Activated CD4-positive, alpha-beta T cell treated with anti-CD3 and anti-CD28 coated beads for 36 hours (primary cell): ENCODE data around the gene PRKCA. TPM values are rescaled to one million over a fixed set of nuclear protein-coding genes. Genes with fewer than 3 reads are reported as not detected.

ENCODE experiments used
- ATAC-seq: fragments of 200-7000 bp; cut with Tn5 transposase; one replicate; pipeline ENCODE4 v1.10.0; 2021; ENCODE audit warnings: mild to moderate bottlenecking, moderate library complexity
- CTCF ChIA-PET: fragments of 350-600 bp; sonication (Branson Sonifier 250); formaldehyde crosslinking; loops from one replicate; lab custom pipeline; 2021; ENCODE audit warnings: antibody characterized with exemption; lab: Charles Lee
- POLR2A ChIA-PET: fragments of 350-600 bp; sonication (Branson Sonifier 250); formaldehyde crosslinking; loops from one replicate; lab custom pipeline; 2021; ENCODE audit warnings: antibody characterized with exemption, inconsistent platforms; lab: Charles Lee
- DNase-seq: peaks from one replicate; pipeline ENCODE4 v3.0.0-alpha.2; 2020
- H3K27ac Mint-ChIP-seq: one replicate; pipeline ENCODE4 v1.8.0; 2021; ENCODE audit warnings: mixed read lengths
- H3K27me3 Mint-ChIP-seq: one replicate; pipeline ENCODE4 v1.8.0; 2021; ENCODE audit warnings: mixed read lengths
- H3K36me3 Mint-ChIP-seq: one replicate; pipeline ENCODE4 v1.8.0; 2021; ENCODE audit warnings: low read depth, mixed read lengths
- H3K4me1 Mint-ChIP-seq: one replicate; pipeline ENCODE4 v1.8.0; 2021; ENCODE audit warnings: mixed read lengths
- H3K4me3 Mint-ChIP-seq: one replicate; pipeline ENCODE4 v1.8.0; 2021; ENCODE audit warnings: mild to moderate bottlenecking, moderate library complexity, mixed read lengths
- H3K9me3 Mint-ChIP-seq: one replicate; pipeline ENCODE4 v1.8.0; 2021; ENCODE audit warnings: low read depth, mixed read lengths
- intact Hi-C, 2 experiments: fragments of 100-400 bp; cut with DNase I in 1 of 2; cut with micrococcal nuclease in 1 of 2; formaldehyde crosslinking; loops; one replicate each; pipeline versions ENCODE4 v1.14.2 to v1.15.1; 2022 to 2024; cut with DNase I, micrococcal nuclease
- total RNA-seq, 2 experiments: library from RNA; stranded (reverse); gene quantifications; one replicate each; pipeline ENCODE4 v1.2.3, GENCODE V29; 2021

The PRKCA gene
- total RNA-seq, 2 experiments from 2014 or later: 73.3 to 77.0 TPM

DNA sequence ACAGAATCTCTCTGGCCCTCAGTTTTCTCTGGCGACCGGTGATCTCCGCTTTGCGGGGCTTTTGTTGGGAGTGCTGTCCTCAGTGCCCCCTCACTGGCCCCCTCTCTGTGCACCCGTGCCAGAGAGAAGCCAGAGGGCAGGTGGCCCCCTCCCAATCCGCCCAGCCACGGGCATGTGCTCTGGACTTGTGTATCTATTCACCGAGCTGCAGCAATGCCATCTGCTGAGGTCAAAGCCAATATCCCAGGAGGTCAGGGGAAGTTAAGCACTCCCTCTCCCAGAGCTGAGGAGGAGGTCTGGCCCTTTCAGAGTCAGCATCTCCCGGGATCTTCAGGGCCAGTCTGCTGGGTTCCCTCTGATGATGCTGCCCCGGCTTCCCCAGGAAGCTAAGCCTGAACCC lies 537.6 kb downstream of the PRKCA start:
- H3K36me3 Mint-ChIP-seq: no peaks in the 10 kb centered on the region

DNA sequence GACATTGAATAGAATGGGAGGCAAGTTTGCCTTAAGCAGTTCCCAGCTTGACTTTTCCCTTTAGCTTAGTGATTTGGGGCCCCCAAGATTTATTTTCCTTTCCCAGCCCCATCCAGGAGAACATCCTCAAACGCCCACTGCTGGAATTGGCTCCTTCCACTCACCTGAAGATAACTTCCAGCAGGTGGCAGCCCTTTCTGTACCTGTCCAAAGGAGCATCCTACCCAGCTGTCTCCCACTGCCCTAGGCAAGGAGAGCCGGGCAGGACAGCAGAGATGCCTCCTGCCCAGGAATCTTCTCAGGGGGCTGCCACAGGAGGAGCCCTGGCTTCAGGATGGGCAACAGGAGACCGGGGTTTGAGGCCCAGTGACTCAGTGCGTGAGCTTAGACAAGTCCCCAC lies 538.9 kb downstream of the PRKCA start:
- DNase-seq (no peak), ATAC-seq (no peak)
- Mint-ChIP-seq H3K27me3 (peaks cover 14% of the 10 kb centered on the region), H3K4me1 (no peaks in the 10 kb centered on the region), H3K27ac (no peak overlapping the region), H3K36me3 (no peaks in the 10 kb centered on the region), H3K9me3 (peaks cover 2% of the 10 kb centered on the region), H3K4me3 (no peak overlapping the region)
- CTCF ChIA-PET: no interaction called here
- intact Hi-C loops: loop anchor here in 1 of 2 experiments (5.0 kb wide), 1 partner anchor 61 kb away; no protein-coding TSS in a partner anchor
- POLR2A ChIA-PET: no interaction called here

More for the DNA sequence above, 537.6 kb downstream of the PRKCA start:
- H3K4me3 Mint-ChIP-seq: no peak overlapping the region
- no peak overlapping the region for H3K27ac Mint-ChIP-seq
- intact Hi-C loops: loop anchor here in 1 of 2 experiments (5.0 kb wide), 1 partner anchor 62 kb away; no protein-coding TSS in a partner anchor
- H3K27me3 Mint-ChIP-seq: peaks cover 21% of the 10 kb centered on the region
- H3K4me1 Mint-ChIP-seq: no peaks in the 10 kb centered on the region
- CTCF ChIA-PET: interaction anchor here (0.7 kb wide), 1 partner anchor 25 kb away, joined by 3 read pairs; no protein-coding TSS in a partner anchor
- H3K9me3 Mint-ChIP-seq: no peaks in the 10 kb centered on the region
- no peak for DNase-seq
- POLR2A ChIA-PET: no interaction called here
- no peak for ATAC-seq

DNA sequence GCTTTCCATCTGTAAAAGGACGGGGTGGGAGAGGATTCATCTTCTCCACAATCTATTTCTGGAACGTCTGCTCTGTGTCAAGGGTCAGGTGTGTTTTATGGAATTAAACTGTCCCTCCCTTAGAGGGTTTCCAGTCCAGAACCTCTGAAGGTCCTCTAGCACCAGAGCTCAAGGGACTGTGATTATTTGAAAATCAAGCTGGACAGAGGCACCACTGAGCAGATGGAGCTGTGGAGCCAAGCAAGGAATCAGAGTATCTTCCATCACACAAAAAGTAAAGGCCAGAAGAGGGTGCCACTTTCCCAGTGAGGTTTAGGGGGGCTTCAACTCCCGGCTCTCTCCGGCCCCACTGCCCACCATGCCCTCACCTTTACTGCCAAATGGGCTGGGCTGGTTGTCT lies 539.3 kb downstream of the PRKCA start:
- Mint-ChIP-seq H3K36me3 (no peaks in the 10 kb centered on the region), H3K9me3 (peaks cover 6% of the 10 kb centered on the region), H3K4me3 (no peak overlapping the region), H3K27me3 (peaks cover 11% of the 10 kb centered on the region), H3K4me1 (no peaks in the 10 kb centered on the region), H3K27ac (no peak overlapping the region)
- intact Hi-C loops: loop anchor here in 1 of 2 experiments (5.0 kb wide), 1 partner anchor 61 kb away; no protein-coding TSS in a partner anchor
- ATAC-seq: no peak
- CTCF ChIA-PET: no interaction called here
- POLR2A ChIA-PET: no interaction called here
- no peak for DNase-seq

DNA sequence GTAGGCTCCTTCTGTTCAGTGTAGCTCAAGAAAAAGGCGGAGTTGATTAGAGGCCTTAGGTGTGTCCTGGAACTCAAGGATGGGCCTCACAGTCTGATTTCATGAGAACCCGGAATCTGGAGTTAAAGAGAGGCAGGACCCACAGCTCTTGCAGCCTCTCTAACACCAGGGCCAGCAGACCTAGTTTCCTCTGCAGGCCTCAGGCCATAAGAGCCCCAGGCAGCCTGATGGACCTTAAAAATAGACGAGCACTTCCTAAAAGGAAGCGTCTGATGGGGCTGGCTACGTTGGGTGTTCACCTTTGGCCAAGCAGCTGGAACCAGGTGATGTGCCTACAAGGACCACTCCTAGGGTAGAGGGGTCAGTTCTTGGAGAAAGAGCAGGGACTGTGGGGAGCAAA lies 540.1 kb downstream of the PRKCA start:
- H3K4me3 Mint-ChIP-seq: no peak overlapping the region
- peaks cover 9% of the 10 kb centered on the region for H3K27me3 Mint-ChIP-seq
- DNase-seq (no peak), ATAC-seq (no peak)
- no peak overlapping the region for H3K27ac Mint-ChIP-seq
- CTCF ChIA-PET: no interaction called here
- POLR2A ChIA-PET: no interaction called here
- H3K4me1 Mint-ChIP-seq: no peaks in the 10 kb centered on the region
- peaks cover 6% of the 10 kb centered on the region for H3K9me3 Mint-ChIP-seq
- intact Hi-C loops: loop anchor here in 1 of 2 experiments (5.0 kb wide), 1 partner anchor 60 kb away; no protein-coding TSS in a partner anchor
- H3K36me3 Mint-ChIP-seq: no peaks in the 10 kb centered on the region

DNA sequence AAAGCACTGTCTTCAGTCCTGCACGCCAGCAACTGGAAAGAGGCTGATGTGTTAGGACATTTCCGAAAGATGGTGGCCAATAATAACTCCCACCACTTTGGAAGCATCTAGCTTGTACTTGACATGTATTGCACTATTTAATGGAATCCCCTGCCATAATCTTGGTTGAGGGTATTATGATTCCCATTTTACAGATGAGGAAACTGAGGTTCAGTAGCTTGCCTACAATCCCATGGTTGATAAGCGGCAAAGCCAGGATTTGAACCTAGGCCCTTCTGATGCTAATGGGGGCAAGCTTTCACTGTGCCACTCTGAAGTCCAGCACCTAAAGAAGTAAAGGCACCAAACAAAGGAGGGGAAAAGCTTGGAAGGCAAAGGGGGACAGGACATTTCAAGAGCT lies 540.5 kb downstream of the PRKCA start:
- H3K36me3 Mint-ChIP-seq: no peaks in the 10 kb centered on the region
- ChIA-PET CTCF (no interaction called here), POLR2A (no interaction called here)
- H3K4me1 Mint-ChIP-seq: no peaks in the 10 kb centered on the region
- no peak for DNase-seq
- H3K27ac Mint-ChIP-seq: no peak overlapping the region
- ATAC-seq: no peak
- peaks cover 6% of the 10 kb centered on the region for H3K9me3 Mint-ChIP-seq
- intact Hi-C loops: loop anchor here in 1 of 2 experiments (5.0 kb wide), 1 partner anchor 59 kb away; no protein-coding TSS in a partner anchor
- H3K4me3 Mint-ChIP-seq: no peak overlapping the region
- H3K27me3 Mint-ChIP-seq: peaks cover 9% of the 10 kb centered on the region

DNA sequence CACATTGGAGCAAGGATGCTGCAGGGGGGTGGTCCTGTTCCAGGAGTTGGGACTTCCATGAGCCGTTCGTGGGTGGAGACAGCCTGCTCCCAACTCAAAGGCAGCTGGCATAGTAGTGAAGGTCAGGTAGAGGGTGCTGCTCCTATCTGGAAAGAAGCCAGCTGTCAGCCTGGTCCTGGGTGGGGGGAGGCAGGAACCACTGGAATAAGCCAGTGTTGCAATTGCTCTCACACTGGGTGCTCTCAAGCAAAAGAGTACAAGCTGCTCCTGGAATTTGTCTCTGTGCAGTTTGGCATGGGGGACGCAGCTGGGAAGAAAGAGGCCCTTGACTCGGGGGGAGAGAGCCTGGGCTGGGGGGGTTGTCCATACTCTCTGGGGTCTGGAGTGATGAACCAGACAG lies 541.2 kb downstream of the PRKCA start:
- no peaks in the 10 kb centered on the region for H3K4me1 Mint-ChIP-seq
- H3K4me3 Mint-ChIP-seq: no peak overlapping the region
- H3K9me3 Mint-ChIP-seq: peaks cover 6% of the 10 kb centered on the region
- no peaks in the 10 kb centered on the region for H3K36me3 Mint-ChIP-seq
- no peak for DNase-seq
- H3K27me3 Mint-ChIP-seq: peaks cover 9% of the 10 kb centered on the region
- CTCF ChIA-PET: interaction anchor here (0.7 kb wide), 1 partner anchor 1376 kb away, joined by 3 read pairs; no protein-coding TSS in a partner anchor
- ATAC-seq: no peak
- H3K27ac Mint-ChIP-seq: no peak overlapping the region
- intact Hi-C loops: loop anchor here in 1 of 2 experiments (5.0 kb wide), 1 partner anchor 59 kb away; no protein-coding TSS in a partner anchor
- POLR2A ChIA-PET: no interaction called here

DNA sequence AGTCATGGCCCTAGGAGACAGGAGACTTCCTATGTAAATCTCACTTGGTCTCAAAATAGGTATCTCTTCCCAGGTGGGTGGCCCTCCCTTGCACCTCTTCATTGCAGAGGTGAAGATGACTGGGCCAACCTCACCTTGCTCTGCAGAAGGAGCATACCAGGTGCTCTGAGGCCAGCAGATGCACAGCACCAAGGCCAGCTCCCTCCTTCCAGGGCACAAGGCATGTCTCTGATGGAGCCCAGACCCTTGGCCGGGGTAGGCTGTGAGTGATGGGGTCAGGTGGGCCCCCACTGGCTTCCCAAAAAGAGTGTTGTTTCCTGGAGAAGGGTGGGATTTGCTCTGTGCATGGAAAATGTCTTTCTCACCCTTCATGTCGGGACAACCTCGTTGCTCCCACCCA lies 545.3 kb downstream of the PRKCA start:
- no peak overlapping the region for H3K4me3 Mint-ChIP-seq
- no peaks in the 10 kb centered on the region for H3K36me3 Mint-ChIP-seq
- H3K27me3 Mint-ChIP-seq: peaks cover 4% of the 10 kb centered on the region
- intact Hi-C loops: no loop called here
- no peaks in the 10 kb centered on the region for H3K4me1 Mint-ChIP-seq
- CTCF ChIA-PET: no interaction called here
- POLR2A ChIA-PET: no interaction called here
- H3K9me3 Mint-ChIP-seq: peaks cover 6% of the 10 kb centered on the region
- DNase-seq (no peak), ATAC-seq (no peak)
- no peak overlapping the region for H3K27ac Mint-ChIP-seq

DNA sequence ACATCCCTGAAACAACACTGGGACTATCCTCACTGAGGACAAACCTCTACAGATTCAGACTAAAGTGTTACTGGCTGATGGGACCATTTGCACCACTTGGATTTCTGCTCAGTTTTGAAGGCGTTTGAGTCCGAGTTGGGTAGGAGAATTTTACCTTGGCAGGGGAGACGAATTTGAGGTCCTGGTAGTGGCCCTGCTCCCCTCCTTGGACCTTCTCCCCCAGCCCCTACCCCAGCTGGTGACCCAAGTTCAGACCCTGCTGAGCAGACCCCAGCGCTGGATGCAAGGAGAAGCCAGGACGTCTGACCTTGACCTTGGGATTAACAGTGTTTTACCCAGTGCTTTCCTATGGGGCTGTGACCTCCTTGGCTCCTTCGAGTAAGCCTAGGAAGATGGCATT lies 546.1 kb downstream of the PRKCA start:
- no peak for ATAC-seq
- Mint-ChIP-seq H3K9me3 (peaks cover 6% of the 10 kb centered on the region), H3K36me3 (no peaks in the 10 kb centered on the region), H3K27ac (no peak overlapping the region), H3K4me3 (no peak overlapping the region), H3K4me1 (no peaks in the 10 kb centered on the region), H3K27me3 (peaks cover 4% of the 10 kb centered on the region)
- DNase-seq: no peak
- CTCF ChIA-PET: no interaction called here
- POLR2A ChIA-PET: no interaction called here
- intact Hi-C loops: no loop called here

DNA sequence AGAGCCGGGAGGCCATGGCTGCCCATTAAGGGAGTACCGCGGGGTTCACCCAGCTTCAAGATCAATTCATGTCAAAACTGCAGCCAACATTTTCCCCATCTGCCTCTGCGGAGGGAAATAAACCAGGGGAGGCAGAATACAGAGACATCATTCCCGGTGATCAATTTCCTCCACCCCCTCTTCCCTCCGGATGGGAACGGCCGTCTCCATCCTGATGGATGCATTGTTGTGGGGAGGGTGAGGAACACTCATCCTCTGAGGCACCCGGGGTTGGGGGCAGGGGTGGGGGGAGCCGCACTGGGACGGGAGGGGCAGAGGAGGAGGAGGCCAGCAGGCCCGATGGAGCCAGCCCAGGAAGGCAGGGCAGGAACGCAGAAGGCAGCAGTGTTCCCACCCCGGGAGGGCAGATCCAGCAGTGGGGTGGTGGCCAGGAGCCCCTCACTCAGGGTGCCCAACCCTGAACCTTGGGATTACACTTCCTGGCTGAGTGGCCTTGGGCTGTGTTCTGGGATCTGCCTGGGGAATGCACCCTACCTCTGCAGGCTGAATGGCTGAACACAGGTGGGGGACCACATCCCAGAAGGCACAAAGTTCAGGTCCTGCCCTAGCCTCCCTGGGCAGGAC lies 546.7 kb downstream of the PRKCA start:
- ATAC-seq (no peak), DNase-seq (no peak)
- no peak overlapping the region for H3K27ac Mint-ChIP-seq
- no peaks in the 10 kb centered on the region for H3K36me3 Mint-ChIP-seq
- CTCF ChIA-PET: no interaction called here
- intact Hi-C loops: no loop called here
- H3K27me3 Mint-ChIP-seq: peaks cover 4% of the 10 kb centered on the region
- POLR2A ChIA-PET: no interaction called here
- H3K4me3 Mint-ChIP-seq: no peak overlapping the region
- no peaks in the 10 kb centered on the region for H3K4me1 Mint-ChIP-seq
- H3K9me3 Mint-ChIP-seq: peaks cover 6% of the 10 kb centered on the region

DNA sequence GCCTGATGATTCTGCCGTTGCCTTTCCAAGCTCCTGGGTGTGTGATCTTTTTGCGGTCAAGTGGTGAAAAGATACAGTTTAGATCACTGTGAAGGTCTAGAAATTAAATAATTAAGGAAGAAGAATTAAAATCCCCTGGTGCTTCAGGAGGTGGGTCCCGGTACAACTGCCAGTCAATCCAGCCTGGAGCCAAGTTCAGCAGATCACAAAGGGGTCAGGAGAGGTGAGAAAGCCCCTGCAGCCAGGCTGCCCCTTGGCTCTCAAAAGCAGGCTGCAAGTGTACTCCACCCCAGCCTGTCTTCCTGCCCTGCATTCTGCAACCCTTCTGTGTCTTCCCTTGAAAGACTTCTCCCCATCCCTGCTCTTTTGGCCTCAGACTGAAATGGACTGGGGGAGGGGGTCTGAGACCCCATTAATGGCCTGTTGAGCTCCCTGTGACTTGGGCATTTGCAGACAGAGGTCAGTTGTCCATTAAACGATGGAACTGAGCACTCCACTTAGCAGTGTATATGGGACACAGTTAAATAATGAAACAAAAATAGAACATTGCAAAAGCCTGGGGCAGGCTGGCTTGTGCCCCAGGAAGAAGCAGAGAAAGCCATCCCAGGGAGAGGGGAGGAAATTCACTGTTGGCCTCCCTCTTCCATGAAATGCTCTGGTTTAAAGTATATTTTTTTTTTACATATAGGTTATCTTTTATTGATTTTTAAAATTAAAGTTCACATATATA lies 547.6 kb downstream of the PRKCA start:
- ATAC-seq: no peak
- Mint-ChIP-seq H3K4me1 (no peaks in the 10 kb centered on the region), H3K27ac (no peak overlapping the region), H3K4me3 (no peak overlapping the region), H3K36me3 (no peaks in the 10 kb centered on the region), H3K9me3 (peaks cover 9% of the 10 kb centered on the region), H3K27me3 (peaks cover 4% of the 10 kb centered on the region)
- ChIA-PET POLR2A (no interaction called here), CTCF (no interaction called here)
- DNase-seq: no peak
- intact Hi-C loops: no loop called here

DNA sequence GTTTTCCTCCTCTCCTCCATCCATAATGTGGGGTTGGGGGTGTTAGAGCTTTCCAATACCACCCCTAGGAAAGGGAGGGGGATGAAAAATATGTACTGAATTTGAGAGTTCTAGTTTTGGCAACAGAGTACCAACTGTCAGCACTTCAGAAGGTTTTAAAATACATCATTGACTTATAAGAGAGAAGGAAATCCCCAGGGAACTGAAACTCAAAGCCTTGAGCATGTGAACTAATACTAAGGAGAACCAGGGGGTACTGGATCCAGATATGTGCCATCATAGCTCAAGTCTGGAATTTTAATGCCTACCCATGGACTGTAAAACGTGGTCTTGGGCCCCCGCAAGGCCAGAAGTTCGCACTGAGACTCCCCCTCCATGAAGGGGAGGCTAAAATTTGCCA lies 548.3 kb downstream of the PRKCA start:
- Mint-ChIP-seq H3K36me3 (no peaks in the 10 kb centered on the region), H3K4me3 (no peak overlapping the region), H3K27me3 (peaks cover 4% of the 10 kb centered on the region), H3K27ac (no peak overlapping the region), H3K4me1 (no peaks in the 10 kb centered on the region), H3K9me3 (peaks cover 9% of the 10 kb centered on the region)
- DNase-seq (no peak), ATAC-seq (no peak)
- ChIA-PET POLR2A (no interaction called here), CTCF (interaction anchor here (1.1 kb wide), 1 partner anchor 9 kb away, joined by 3 read pairs; no protein-coding TSS in a partner anchor)
- intact Hi-C loops: no loop called here
